Esophagus muscularis mucosa (tissue), 4 donors: ENCODE results near the gene NUDT17. TPM values are rescaled to one million over a fixed set of nuclear protein-coding genes. Genes with fewer than 3 reads are reported as not detected.

Experiments
- DNase-seq: peaks from one replicate; pipeline ENCODE4 v3.0.0-alpha.2; 2017; ENCODE audit errors: extremely low spot score
- H3K27ac ChIP-seq, 4 donors: fragments of 200-600 bp; sonication (generic); replicated peaks in 1 of 4; 1 replicate in 3 of 4; 2 replicates in 1 of 4; pipeline ENCODE4 v1.5.1; 2016 to 2019; ENCODE audit warnings: mild to moderate bottlenecking in 1 of 4
- H3K27me3 ChIP-seq, 4 donors: fragments of 200-600 bp; sonication (generic); one replicate each; pipeline versions ENCODE4 v1.5.1 to v1.6.0; 2016 to 2019
- H3K36me3 ChIP-seq, 4 donors: fragments of 200-600 bp; sonication (generic); one replicate each; pipeline ENCODE4 v1.5.1; 2016 to 2019
- H3K4me1 ChIP-seq, 4 donors: fragments of 200-600 bp; sonication (generic); one replicate each; pipeline ENCODE4 v1.5.1; 2016 to 2019
- H3K4me3 ChIP-seq, 4 donors: fragments of 200-600 bp; sonication (generic); 1 replicate in 2 of 4; 2 replicates in 2 of 4; pipeline ENCODE4 v1.5.1; 2016 to 2019; ENCODE audit warnings: mild to moderate bottlenecking in 4 of 4, moderate library complexity in 1 of 4
- H3K9me3 ChIP-seq, 4 donors: fragments of 200-600 bp; sonication (generic); 1 replicate in 3 of 4; 2 replicates in 1 of 4; pipeline ENCODE4 v1.5.1; 2016 to 2019
- CTCF ChIP-seq, 3 experiments: fragments of 200-600 bp in 2 of 3; fragments of 450-650 bp in 1 of 3; sonication (generic) in 2 of 3; IDR thresholded peaks; one replicate each; pipeline ENCODE4 v1.5.1; 2017 to 2019; ENCODE audit warnings: antibody characterized with exemption in 3 of 3, mild to moderate bottlenecking in 2 of 3, moderate library complexity in 1 of 3
- EP300 ChIP-seq: sonication (generic); formaldehyde crosslinking; IDR thresholded peaks from one replicate; pipeline ENCODE4 v1.6.1; 2017; ENCODE audit warnings: antibody characterized with exemption
- POLR2A ChIP-seq: fragments of 450-650 bp; IDR thresholded peaks from one replicate; pipeline ENCODE4 v1.6.1; 2017; ENCODE audit warnings: antibody characterized with exemption, moderate library complexity, mild to moderate bottlenecking, low read depth
- POLR2AphosphoS5 ChIP-seq, 2 donors: sonication (generic); formaldehyde crosslinking; IDR thresholded peaks; one replicate each; pipeline ENCODE4 v1.6.1; 2017; ENCODE audit warnings: antibody characterized with exemption in 2 of 2
- WGBS: methylation state at CpG from one replicate; pipeline ENCODE4 v1.1.5; 2018; 5-methylcytosine and 5-hydroxymethylcytosine counted together
- intact Hi-C: fragments of 100-400 bp; cut with DNase I; formaldehyde crosslinking; loops from one replicate; pipeline ENCODE4 v1.15.1; 2023
- total RNA-seq, 4 donors: library from RNA; depleted of rRNA; stranded (reverse); fragments of >200 nt; gene quantifications; one replicate each; pipeline versions ENCODE4 v1.1.0 to v1.2.1, GENCODE V29; 2016

NUDT17 gene
- total RNA-seq, 4 donors from 2014 or later: 1.2 to 3.6 (median 1.6) TPM

- Histone ChIP-seq H3K9me3 (no peaks in the 10 kb centered on the region), H3K27me3 (no peaks in the 10 kb centered on the region), H3K4me3 (peak within 1 kb of the TSS; percentile 65 to 89 (median 84)), H3K36me3 (peaks cover 10 to 33% (median 29%) of the 10 kb centered on the region in 4 donors), H3K4me1 (peaks cover 8 to 30% (median 27%) of the 10 kb centered on the region in 4 donors), H3K27ac (peak within 1 kb of the TSS; percentile 90 to 95 (median 90))
- TF ChIP-seq POLR2AphosphoS5 (IDR thresholded peaks at IDR 0.05) (peak; percentile 90 to 95), CTCF (IDR thresholded peaks at IDR 0.05) (peak in 1 of 3 experiments; percentile 4), EP300 (no peak), POLR2A (peak; percentile 69)
- intact Hi-C loops: loop anchor here (10.0 kb wide), 1 partner anchor 69 kb away; no protein-coding TSS in a partner anchor
- DNase-seq: peak; percentile 98
- WGBS: under 1% methylated on average over 24 of the region's 89 CpGs
Observed at GRCh38 chr1:145823565-145824498, 21.6 kb upstream of the NUDT17 start, which contains the start of the genes POLR3C and RNF115. Gene POLR3C, plus strand, starts transcription at chr1:145824200. Its CDS starts 1,577 bp downstream, at chr1:145825777. Gene RNF115, minus strand, starts transcription at chr1:145824095. Its CDS starts 222 bp downstream, at chr1:145823873.

GRCh38 chr1:145824499-145824842 is 21.0 kb upstream of the NUDT17 start:
- peaks cover 8 to 28% (median 26%) of the 10 kb centered on the region in 4 donors for H3K4me1 ChIP-seq
- H3K27me3 ChIP-seq: no peaks in the 10 kb centered on the region
- H3K27ac ChIP-seq: peak overlapping the region; percentile 90 to 95 (median 90)
- TF ChIP-seq POLR2A (no peak), POLR2AphosphoS5 (IDR thresholded peaks at IDR 0.05) (no peak), EP300 (no peak), CTCF (IDR thresholded peaks at IDR 0.05) (no peak)
- peak overlapping the region; percentile 65 to 89 (median 84) for H3K4me3 ChIP-seq
- 1% methylated on average over 7 of the region's 7 CpGs for WGBS
- intact Hi-C loops: loop anchor here (10.0 kb wide), 1 partner anchor 70 kb away; no protein-coding TSS in a partner anchor
- H3K9me3 ChIP-seq: no peaks in the 10 kb centered on the region
- H3K36me3 ChIP-seq: peaks cover 16 to 40% (median 35%) of the 10 kb centered on the region in 4 donors
- DNase-seq: no peak

GRCh38 chr1:145826030-145826429 is 19.4 kb upstream of the NUDT17 start:
- peaks cover 29 to 55% (median 51%) of the 10 kb centered on the region in 4 donors for H3K36me3 ChIP-seq
- no peaks in the 10 kb centered on the region for H3K9me3 ChIP-seq
- no peaks in the 10 kb centered on the region for H3K27me3 ChIP-seq
- H3K27ac ChIP-seq: no peak overlapping the region
- no peak for DNase-seq
- 87% methylated on average over 2 of the region's 2 CpGs for WGBS
- H3K4me1 ChIP-seq: peaks cover 8 to 27% (median 23%) of the 10 kb centered on the region in 4 donors
- TF ChIP-seq POLR2AphosphoS5 (IDR thresholded peaks at IDR 0.05) (no peak), EP300 (no peak), CTCF (IDR thresholded peaks at IDR 0.05) (no peak), POLR2A (no peak)
- intact Hi-C loops: loop anchor here (5.0 to 10.0 kb wide), 2 partner anchors 39 to 71 kb away; no protein-coding TSS in a partner anchor
- H3K4me3 ChIP-seq: no peak overlapping the region

- H3K4me3 ChIP-seq: no peak overlapping the region
- DNase-seq: no peak
- no peaks in the 10 kb centered on the region for H3K27me3 ChIP-seq
- intact Hi-C loops: loop anchor here (5.0 to 10.0 kb wide), 2 partner anchors 41 to 73 kb away; no protein-coding TSS in a partner anchor
- H3K27ac ChIP-seq: no peak overlapping the region
- no peaks in the 10 kb centered on the region for H3K9me3 ChIP-seq
- H3K4me1 ChIP-seq: peaks cover 8 to 24% (median 19%) of the 10 kb centered on the region in 4 donors
- TF ChIP-seq POLR2A (no peak), EP300 (no peak), POLR2AphosphoS5 (IDR thresholded peaks at IDR 0.05) (no peak), CTCF (IDR thresholded peaks at IDR 0.05) (no peak)
- H3K36me3 ChIP-seq: peaks cover 43 to 74% (median 70%) of the 10 kb centered on the region in 4 donors
Observed at GRCh38 chr1:145827966-145828365, 17.5 kb upstream of the NUDT17 start.
